ENCODE measurements around the gene CASQ2.
A peak's percentile ranks its signal among the peaks of the same experiment; 100 is the strongest.

CASQ2 gene

DNA sequence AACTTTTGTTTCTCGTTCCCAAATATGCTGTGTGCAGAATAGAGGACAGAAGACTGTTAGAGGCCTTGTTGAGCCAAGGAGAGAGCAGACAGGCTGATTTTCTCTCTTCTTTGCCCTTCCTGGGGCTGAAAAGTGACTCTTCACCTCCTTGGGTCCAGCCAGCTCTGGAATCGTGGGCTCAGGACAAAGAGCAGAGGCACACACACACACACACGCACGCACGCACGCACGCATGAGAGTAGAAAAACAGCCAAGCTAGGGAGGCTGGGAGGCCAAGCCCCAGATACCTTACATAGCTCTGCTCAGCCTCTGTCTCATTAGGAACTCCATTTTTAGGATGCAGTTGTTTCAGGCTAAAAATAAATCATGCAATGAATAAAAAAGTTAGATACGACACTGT, at the start of gene CASQ2:
TSS of gene CASQ2 (minus strand) at position 166 of the 400 bp plus-strand sequence. CDS start 173 bp downstream, outside the sequence.
- no peak for DNase-seq (ENCODE audit: low read depth)

DNA sequence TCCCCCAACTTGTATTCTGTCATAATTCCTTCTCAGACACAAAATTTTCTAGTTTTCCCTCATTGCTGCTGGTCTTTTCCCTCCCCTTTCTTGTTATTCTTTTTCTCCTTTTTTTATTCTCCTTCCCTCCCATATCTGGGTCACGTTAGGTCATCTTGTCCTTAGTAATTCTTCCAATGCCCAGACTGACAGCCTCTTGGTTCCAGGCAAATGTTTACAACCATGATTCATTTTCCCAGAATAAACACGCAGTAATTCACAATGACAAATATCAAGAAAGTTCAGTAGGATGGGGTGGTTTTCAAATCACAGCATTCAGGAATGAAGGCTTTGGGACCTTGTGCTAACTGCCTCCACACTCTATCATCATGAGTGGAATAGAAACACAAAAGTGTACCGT, 47.2 kb upstream of the CASQ2 start:
- no peak for DNase-seq (ENCODE audit: low read depth)

GRCh38 chr1:115814685-115815398, 46.3 kb upstream of the CASQ2 start:
- DNase-seq (ENCODE audit: low read depth): no peak

- no peak for DNase-seq (ENCODE audit: low read depth)
These were observed 45.2 kb upstream of the CASQ2 start for GRCh38 chr1:115813727-115814126.

GRCh38 chr1:115811140-115811828, 42.8 kb upstream of the CASQ2 start:
- DNase-seq (ENCODE audit: low read depth): no peak

DNA sequence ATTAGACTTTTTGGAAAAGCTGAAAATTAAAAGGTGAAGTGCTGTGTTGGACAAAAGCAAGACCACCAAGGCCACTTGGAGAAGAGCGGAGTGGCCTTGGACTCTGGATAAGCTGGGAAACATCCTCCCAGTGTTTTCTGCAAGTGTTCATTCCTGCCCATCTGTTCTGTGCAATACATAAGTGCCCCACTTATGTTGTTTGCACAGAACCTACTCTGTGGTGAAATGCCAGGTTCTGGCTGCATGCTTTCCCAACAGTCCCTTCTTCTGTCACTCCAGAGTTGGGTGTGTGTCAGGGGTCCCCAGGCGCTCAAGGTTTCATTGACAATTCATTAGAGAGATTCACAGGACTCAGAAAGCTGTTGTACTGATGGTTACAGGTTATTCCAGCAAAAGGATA, 42.1 kb upstream of the CASQ2 start:
- DNase-seq (ENCODE audit: low read depth): no peak

DNA sequence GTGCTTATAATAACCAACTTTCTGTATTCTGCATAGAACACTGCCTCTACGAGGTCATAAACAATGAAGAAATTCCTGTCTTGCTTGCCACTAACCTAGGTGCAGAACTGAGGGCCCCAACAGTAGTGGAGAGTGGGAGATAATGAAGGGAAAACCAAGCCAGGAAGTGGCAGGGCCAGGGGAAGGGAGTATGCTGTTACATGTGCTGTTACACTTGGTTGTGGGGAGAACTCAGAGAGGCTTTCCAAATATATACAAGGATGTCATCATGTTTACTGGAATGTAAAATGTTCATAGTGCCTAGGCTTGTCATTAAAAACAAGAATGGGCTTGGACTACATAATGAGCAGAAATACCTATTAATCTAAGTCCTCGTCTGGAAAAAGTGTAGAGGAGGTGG, 41.3 kb upstream of the CASQ2 start:
- no peak for DNase-seq (ENCODE audit: low read depth)

DNA sequence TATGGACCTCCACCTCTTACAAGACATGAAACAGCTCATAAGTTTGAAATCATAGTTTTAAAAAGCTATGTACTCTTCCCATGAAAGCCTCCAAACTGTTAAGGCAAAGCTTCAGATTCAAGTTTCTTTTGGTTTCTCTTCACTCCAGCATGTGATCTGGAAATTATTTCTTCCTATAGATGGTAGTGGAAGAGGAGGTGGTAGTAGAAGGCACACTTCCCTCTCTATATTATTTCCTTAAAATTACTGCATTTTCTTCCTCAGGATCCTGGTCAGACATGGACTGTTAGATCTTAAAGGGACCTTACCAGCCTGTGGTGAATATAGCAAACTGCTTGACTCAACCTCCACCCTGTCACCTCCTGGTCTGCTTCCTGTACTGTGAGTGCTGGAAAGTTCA, 40.6 kb upstream of the CASQ2 start:
- no peak for DNase-seq (ENCODE audit: low read depth)

GRCh38 chr1:115807723-115808122, 39.2 kb upstream of the CASQ2 start:
- DNase-seq (ENCODE audit: low read depth): peak; percentile 9

DNA sequence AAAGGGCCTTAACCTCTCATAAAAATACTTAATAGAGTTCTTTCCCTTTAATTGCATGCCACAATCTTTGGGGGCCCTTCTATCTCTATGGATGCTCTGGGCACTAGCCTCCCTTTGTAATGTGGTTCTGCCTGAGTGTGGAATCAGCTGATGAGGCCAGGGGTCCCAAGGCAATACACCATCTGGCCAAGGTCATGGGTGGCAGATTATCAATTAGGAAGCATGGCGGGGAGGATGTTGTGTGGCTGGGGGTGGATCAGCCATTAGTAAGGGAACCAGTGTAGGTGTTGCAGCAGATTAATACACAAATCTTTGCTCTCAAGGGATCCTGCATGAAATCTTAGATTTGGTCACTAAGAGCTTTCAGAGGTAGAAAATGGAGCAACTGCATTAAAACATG, 37.1 kb upstream of the CASQ2 start:
- no peak for DNase-seq (ENCODE audit: low read depth)

DNA sequence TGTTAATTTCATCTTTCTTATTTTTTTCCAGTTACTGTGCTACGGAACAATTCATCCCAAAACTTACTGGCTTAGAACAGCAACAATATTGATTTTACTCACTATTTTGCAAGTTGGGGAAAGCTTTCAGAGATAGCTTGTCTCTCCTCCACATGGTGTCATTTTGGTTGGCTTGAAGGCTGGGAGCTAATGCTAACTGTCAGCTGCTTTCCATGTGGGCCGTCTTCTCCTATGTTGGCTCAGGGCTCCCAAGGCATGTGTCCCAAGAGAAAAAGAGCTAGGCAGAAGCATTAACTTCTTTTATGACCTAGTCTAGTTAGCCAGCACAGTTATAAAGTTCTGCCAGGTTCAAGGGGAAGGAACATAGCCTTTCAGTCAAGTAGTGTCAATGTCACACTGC, 33.9 kb upstream of the CASQ2 start:
- no peak for DNase-seq (ENCODE audit: low read depth)

GRCh38 chr1:115797486-115797885, 29.0 kb upstream of the CASQ2 start:
- DNase-seq (ENCODE audit: low read depth): no peak

- no peak for DNase-seq (ENCODE audit: low read depth)
These were observed 28.4 kb upstream of the CASQ2 start for GRCh38 chr1:115796897-115797296.

- no peak for DNase-seq (ENCODE audit: low read depth)
These were observed 27.5 kb upstream of the CASQ2 start for GRCh38 chr1:115796036-115796435.

DNA sequence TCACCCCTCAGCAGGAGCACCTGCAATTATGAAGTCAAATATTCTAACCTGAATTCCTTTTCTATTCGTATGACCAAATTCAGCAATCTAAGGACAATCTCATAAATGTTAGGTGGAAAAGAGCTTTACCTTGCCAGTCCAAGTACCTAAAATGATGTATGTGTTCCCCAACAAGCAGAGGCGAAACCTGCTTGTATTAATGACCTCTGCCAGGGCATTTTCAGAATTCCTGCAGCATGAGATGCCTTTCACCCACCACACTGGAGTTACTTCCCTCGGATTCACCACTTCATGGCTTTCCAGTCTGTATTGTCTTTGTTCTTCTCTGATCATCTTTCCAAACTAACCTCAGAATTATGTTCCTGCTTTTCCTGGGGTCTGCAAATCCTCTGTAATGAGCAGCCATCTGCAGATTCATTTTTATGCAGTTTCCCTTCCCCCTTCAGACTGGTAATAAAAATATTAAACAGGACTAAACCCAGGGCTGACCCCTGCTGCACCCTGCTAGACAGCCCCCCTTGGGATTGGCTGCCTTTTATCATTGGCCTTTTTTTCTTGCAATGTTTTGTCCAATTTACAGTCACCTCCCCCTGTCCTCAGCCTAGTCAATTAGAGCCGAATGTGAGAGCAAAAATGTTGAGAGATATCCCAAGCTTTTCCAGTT, 26.6 kb upstream of the CASQ2 start:
- DNase-seq (ENCODE audit: low read depth): no peak

GRCh38 chr1:115793162-115793561, 24.6 kb upstream of the CASQ2 start:
- no peak for DNase-seq (ENCODE audit: low read depth)

- no peak for DNase-seq (ENCODE audit: low read depth)
These were observed 23.3 kb upstream of the CASQ2 start for GRCh38 chr1:115791816-115792215.

- DNase-seq (ENCODE audit: low read depth): no peak
These were observed 22.3 kb upstream of the CASQ2 start for GRCh38 chr1:115790846-115791245.

- DNase-seq (ENCODE audit: low read depth): no peak
These were observed 21.8 kb upstream of the CASQ2 start for GRCh38 chr1:115790356-115790755.

DNA sequence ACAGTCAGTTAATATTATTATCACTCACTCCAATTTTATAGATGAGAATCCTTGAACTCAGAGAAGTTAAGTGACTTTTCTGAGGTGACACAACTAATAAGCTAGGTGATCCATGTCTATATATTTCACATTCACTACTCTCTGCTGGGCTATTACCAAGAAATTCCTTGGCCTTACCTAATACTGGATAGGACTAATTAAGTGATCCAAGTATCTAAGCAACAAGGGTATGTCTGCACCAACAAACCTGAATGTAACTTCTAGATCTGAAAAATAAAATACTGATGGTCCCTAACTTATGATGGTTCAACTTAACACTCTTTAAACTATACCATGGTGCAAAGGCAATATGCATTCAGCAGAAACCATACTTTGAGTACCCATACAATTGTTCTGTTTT, 14.8 kb upstream of the CASQ2 start:
- DNase-seq (ENCODE audit: low read depth): no peak

GRCh38 chr1:115782571-115783281, 14.2 kb upstream of the CASQ2 start:
- no peak for DNase-seq (ENCODE audit: low read depth)

GRCh38 chr1:115781851-115782250, 13.3 kb upstream of the CASQ2 start:
- no peak for DNase-seq (ENCODE audit: low read depth)

GRCh38 chr1:115781343-115781742, 12.8 kb upstream of the CASQ2 start:
- DNase-seq (ENCODE audit: low read depth): no peak
